ENCODE results near the gene SAE1.

DNA sequence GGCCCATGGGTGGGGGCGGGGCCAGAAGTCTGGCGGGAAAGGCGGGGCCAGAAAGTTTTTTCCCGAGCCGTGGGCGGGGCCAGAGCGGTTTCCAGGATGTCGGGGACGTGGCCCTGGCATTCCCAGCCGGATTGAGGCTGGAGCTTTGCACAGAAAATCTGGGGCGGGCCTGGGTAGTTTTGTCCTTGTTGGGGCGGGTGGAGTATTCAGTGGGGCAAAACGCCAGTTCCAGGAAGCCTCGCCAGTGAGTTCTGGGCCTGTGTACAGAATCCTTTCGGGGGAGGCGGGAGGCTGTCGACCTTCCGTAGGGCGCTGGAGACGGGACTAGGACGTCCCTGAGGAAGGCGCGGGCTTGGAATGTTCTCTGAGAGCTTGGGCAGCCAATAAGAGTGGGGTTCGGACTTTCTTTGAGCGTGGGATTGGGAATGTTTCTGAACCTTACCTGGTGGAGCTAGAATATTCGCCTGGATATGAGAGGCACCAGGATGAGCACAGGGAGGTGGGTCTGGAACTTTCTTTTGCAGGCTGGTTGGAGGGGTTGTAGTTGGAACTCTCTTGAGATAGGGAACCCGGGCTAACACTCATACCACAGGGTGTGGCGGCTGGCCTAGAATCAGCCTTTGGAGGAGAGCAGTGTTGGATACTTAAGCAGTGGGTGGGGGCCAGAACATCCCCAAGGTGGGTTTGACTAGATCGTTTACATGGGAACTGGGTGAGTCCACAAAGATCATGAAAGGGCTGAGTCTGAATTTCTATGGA lies 127.0 kb downstream of the SAE1 start:
- TF ChIP-seq, protein P1, sequence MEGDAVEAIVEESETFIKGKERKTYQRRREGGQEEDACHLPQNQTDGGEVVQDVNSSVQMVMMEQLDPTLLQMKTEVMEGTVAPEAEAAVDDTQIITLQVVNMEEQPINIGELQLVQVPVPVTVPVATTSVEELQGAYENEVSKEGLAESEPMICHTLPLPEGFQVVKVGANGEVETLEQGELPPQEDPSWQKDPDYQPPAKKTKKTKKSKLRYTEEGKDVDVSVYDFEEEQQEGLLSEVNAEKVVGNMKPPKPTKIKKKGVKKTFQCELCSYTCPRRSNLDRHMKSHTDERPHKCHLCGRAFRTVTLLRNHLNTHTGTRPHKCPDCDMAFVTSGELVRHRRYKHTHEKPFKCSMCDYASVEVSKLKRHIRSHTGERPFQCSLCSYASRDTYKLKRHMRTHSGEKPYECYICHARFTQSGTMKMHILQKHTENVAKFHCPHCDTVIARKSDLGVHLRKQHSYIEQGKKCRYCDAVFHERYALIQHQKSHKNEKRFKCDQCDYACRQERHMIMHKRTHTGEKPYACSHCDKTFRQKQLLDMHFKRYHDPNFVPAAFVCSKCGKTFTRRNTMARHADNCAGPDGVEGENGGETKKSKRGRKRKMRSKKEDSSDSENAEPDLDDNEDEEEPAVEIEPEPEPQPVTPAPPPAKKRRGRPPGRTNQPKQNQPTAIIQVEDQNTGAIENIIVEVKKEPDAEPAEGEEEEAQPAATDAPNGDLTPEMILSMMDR (IDR thresholded peaks at IDR 0.05): no peak
- TF ChIP-seq POLR2A (IDR thresholded peaks at IDR 0.05): peak in 1 of 4 donors; percentile 36
- peak; percentile 33 to 69 (median 68) for TF ChIP-seq POLR2AphosphoS5 (IDR thresholded peaks at IDR 0.05)

Measured in stomach (tissue), 4 donors.